ENCODE data around the gene CLMP. TPM values are rescaled to one million over a fixed set of nuclear protein-coding genes. Genes with fewer than 3 reads are reported as not detected.

The CLMP gene
- polyA plus RNA-seq, 2 donors = 2.9 to 4.2 TPM

GRCh38 chr11:123047266-123047946 lies 147.6 kb downstream of the CLMP start:
- H3K27me3 ChIP-seq (ENCODE audit: control insufficient read depth in 1 of 2, insufficient read depth in 2 of 2, low read length in 2 of 2) = no peaks in the 10 kb centered on the region
- H3K36me3 ChIP-seq (ENCODE audit: control insufficient read depth in 2 of 2, insufficient read depth in 2 of 2, low read length in 1 of 2) = no peaks in the 10 kb centered on the region
- H3K27ac ChIP-seq (ENCODE audit: low read depth in 2 of 2, low read length in 1 of 2) = no peak overlapping the region
- no peak overlapping the region for H3K4me3 ChIP-seq (ENCODE audit: low read depth in 1 of 2, low read length in 2 of 2)
- H3K9me3 ChIP-seq (ENCODE audit: control insufficient read depth in 2 of 2, insufficient read depth in 1 of 2, low read depth in 1 of 2, low read length in 1 of 2) = no peaks in the 10 kb centered on the region
- H3K4me1 ChIP-seq (ENCODE audit: control insufficient read depth in 2 of 2, insufficient read depth in 2 of 2, low read length in 1 of 2) = no peaks in the 10 kb centered on the region
- 74 to 79% methylated on average over 18 of the region's 18 CpGs for WGBS, 2 donors

- WGBS, 2 donors = 84 to 85% methylated on average over 5 of the region's 5 CpGs
These were observed 148.4 kb downstream of the CLMP start for GRCh38 chr11:123046473-123047259.

GRCh38 chr11:123045101-123045500 lies 149.9 kb downstream of the CLMP start:
- Histone ChIP-seq H3K27me3 (ENCODE audit: control insufficient read depth in 1 of 2, insufficient read depth in 2 of 2, low read length in 2 of 2) (no peaks in the 10 kb centered on the region), H3K27ac (ENCODE audit: low read depth in 2 of 2, low read length in 1 of 2) (no peak overlapping the region), H3K9me3 (ENCODE audit: control insufficient read depth in 2 of 2, insufficient read depth in 1 of 2, low read depth in 1 of 2, low read length in 1 of 2) (no peaks in the 10 kb centered on the region), H3K36me3 (ENCODE audit: control insufficient read depth in 2 of 2, insufficient read depth in 2 of 2, low read length in 1 of 2) (no peaks in the 10 kb centered on the region), H3K4me3 (ENCODE audit: low read depth in 1 of 2, low read length in 2 of 2) (no peak overlapping the region), H3K4me1 (ENCODE audit: control insufficient read depth in 2 of 2, insufficient read depth in 2 of 2, low read length in 1 of 2) (no peaks in the 10 kb centered on the region)
- WGBS, 2 donors = 92 to 96% methylated on average over 1 of the region's 1 CpG

More at GRCh38 chr11:123046473-123047259, 148.4 kb downstream of the CLMP start:
- Histone ChIP-seq H3K9me3 (ENCODE audit: control insufficient read depth in 2 of 2, insufficient read depth in 1 of 2, low read depth in 1 of 2, low read length in 1 of 2) (no peaks in the 10 kb centered on the region), H3K4me1 (ENCODE audit: control insufficient read depth in 2 of 2, insufficient read depth in 2 of 2, low read length in 1 of 2) (no peaks in the 10 kb centered on the region), H3K4me3 (ENCODE audit: low read depth in 1 of 2, low read length in 2 of 2) (no peak overlapping the region), H3K36me3 (ENCODE audit: control insufficient read depth in 2 of 2, insufficient read depth in 2 of 2, low read length in 1 of 2) (no peaks in the 10 kb centered on the region), H3K27ac (ENCODE audit: low read depth in 2 of 2, low read length in 1 of 2) (no peak overlapping the region), H3K27me3 (ENCODE audit: control insufficient read depth in 1 of 2, insufficient read depth in 2 of 2, low read length in 2 of 2) (no peaks in the 10 kb centered on the region)

- Histone ChIP-seq H3K36me3 (ENCODE audit: control insufficient read depth in 2 of 2, insufficient read depth in 2 of 2, low read length in 1 of 2) (no peaks in the 10 kb centered on the region), H3K27ac (ENCODE audit: low read depth in 2 of 2, low read length in 1 of 2) (no peak overlapping the region), H3K4me1 (ENCODE audit: control insufficient read depth in 2 of 2, insufficient read depth in 2 of 2, low read length in 1 of 2) (no peaks in the 10 kb centered on the region), H3K4me3 (ENCODE audit: low read depth in 1 of 2, low read length in 2 of 2) (no peak overlapping the region), H3K9me3 (ENCODE audit: control insufficient read depth in 2 of 2, insufficient read depth in 1 of 2, low read depth in 1 of 2, low read length in 1 of 2) (no peaks in the 10 kb centered on the region), H3K27me3 (ENCODE audit: control insufficient read depth in 1 of 2, insufficient read depth in 2 of 2, low read length in 2 of 2) (no peaks in the 10 kb centered on the region)
- WGBS, 2 donors = 83 to 96% methylated on average over 10 of the region's 10 CpGs
These were observed 153.9 kb downstream of the CLMP start for GRCh38 chr11:123041185-123041584.

GRCh38 chr11:123040111-123040432 lies 155.0 kb downstream of the CLMP start:
- Histone ChIP-seq H3K4me3 (ENCODE audit: low read depth in 1 of 2, low read length in 2 of 2) (no peak overlapping the region), H3K9me3 (ENCODE audit: control insufficient read depth in 2 of 2, insufficient read depth in 1 of 2, low read depth in 1 of 2, low read length in 1 of 2) (no peaks in the 10 kb centered on the region), H3K27me3 (ENCODE audit: control insufficient read depth in 1 of 2, insufficient read depth in 2 of 2, low read length in 2 of 2) (no peaks in the 10 kb centered on the region), H3K4me1 (ENCODE audit: control insufficient read depth in 2 of 2, insufficient read depth in 2 of 2, low read length in 1 of 2) (no peaks in the 10 kb centered on the region), H3K36me3 (ENCODE audit: control insufficient read depth in 2 of 2, insufficient read depth in 2 of 2, low read length in 1 of 2) (no peaks in the 10 kb centered on the region), H3K27ac (ENCODE audit: low read depth in 2 of 2, low read length in 1 of 2) (no peak overlapping the region)
- 54 to 59% methylated on average over 11 of the region's 11 CpGs for WGBS, 2 donors

GRCh38 chr11:123035831-123036230 lies 159.2 kb downstream of the CLMP start:
- Histone ChIP-seq H3K9me3 (ENCODE audit: control insufficient read depth in 2 of 2, insufficient read depth in 1 of 2, low read depth in 1 of 2, low read length in 1 of 2) (no peaks in the 10 kb centered on the region), H3K36me3 (ENCODE audit: control insufficient read depth in 2 of 2, insufficient read depth in 2 of 2, low read length in 1 of 2) (no peaks in the 10 kb centered on the region), H3K4me3 (ENCODE audit: low read depth in 1 of 2, low read length in 2 of 2) (no peak overlapping the region), H3K27me3 (ENCODE audit: control insufficient read depth in 1 of 2, insufficient read depth in 2 of 2, low read length in 2 of 2) (no peaks in the 10 kb centered on the region), H3K4me1 (ENCODE audit: control insufficient read depth in 2 of 2, insufficient read depth in 2 of 2, low read length in 1 of 2) (no peaks in the 10 kb centered on the region), H3K27ac (ENCODE audit: low read depth in 2 of 2, low read length in 1 of 2) (no peak overlapping the region)
- WGBS, 2 donors = 78 to 81% methylated on average over 10 of the region's 10 CpGs

GRCh38 chr11:123034597-123034996 lies 160.5 kb downstream of the CLMP start:
- Histone ChIP-seq H3K4me3 (ENCODE audit: low read depth in 1 of 2, low read length in 2 of 2) (no peak overlapping the region), H3K27me3 (ENCODE audit: control insufficient read depth in 1 of 2, insufficient read depth in 2 of 2, low read length in 2 of 2) (no peaks in the 10 kb centered on the region), H3K9me3 (ENCODE audit: control insufficient read depth in 2 of 2, insufficient read depth in 1 of 2, low read depth in 1 of 2, low read length in 1 of 2) (no peaks in the 10 kb centered on the region), H3K4me1 (ENCODE audit: control insufficient read depth in 2 of 2, insufficient read depth in 2 of 2, low read length in 1 of 2) (no peaks in the 10 kb centered on the region), H3K27ac (ENCODE audit: low read depth in 2 of 2, low read length in 1 of 2) (no peak overlapping the region), H3K36me3 (ENCODE audit: control insufficient read depth in 2 of 2, insufficient read depth in 2 of 2, low read length in 1 of 2) (no peaks in the 10 kb centered on the region)
- 77 to 79% methylated on average over 6 of the region's 6 CpGs for WGBS, 2 donors

- H3K4me3 ChIP-seq (ENCODE audit: low read depth in 1 of 2, low read length in 2 of 2) = no peak overlapping the region
- H3K27ac ChIP-seq (ENCODE audit: low read depth in 2 of 2, low read length in 1 of 2) = no peak overlapping the region
- 46 to 49% methylated on average over 10 of the region's 10 CpGs for WGBS, 2 donors
- no peaks in the 10 kb centered on the region for H3K27me3 ChIP-seq (ENCODE audit: control insufficient read depth in 1 of 2, insufficient read depth in 2 of 2, low read length in 2 of 2)
- no peaks in the 10 kb centered on the region for H3K36me3 ChIP-seq (ENCODE audit: control insufficient read depth in 2 of 2, insufficient read depth in 2 of 2, low read length in 1 of 2)
- no peaks in the 10 kb centered on the region for H3K9me3 ChIP-seq (ENCODE audit: control insufficient read depth in 2 of 2, insufficient read depth in 1 of 2, low read depth in 1 of 2, low read length in 1 of 2)
- H3K4me1 ChIP-seq (ENCODE audit: control insufficient read depth in 2 of 2, insufficient read depth in 2 of 2, low read length in 1 of 2) = no peaks in the 10 kb centered on the region
These were observed 161.2 kb downstream of the CLMP start for GRCh38 chr11:123033895-123034294.

GRCh38 chr11:123030517-123030916 lies 164.5 kb downstream of the CLMP start:
- no peaks in the 10 kb centered on the region for H3K36me3 ChIP-seq (ENCODE audit: control insufficient read depth in 2 of 2, insufficient read depth in 2 of 2, low read length in 1 of 2)
- H3K4me1 ChIP-seq (ENCODE audit: control insufficient read depth in 2 of 2, insufficient read depth in 2 of 2, low read length in 1 of 2) = no peaks in the 10 kb centered on the region
- H3K27ac ChIP-seq (ENCODE audit: low read depth in 2 of 2, low read length in 1 of 2) = no peak overlapping the region
- H3K27me3 ChIP-seq (ENCODE audit: control insufficient read depth in 1 of 2, insufficient read depth in 2 of 2, low read length in 2 of 2) = no peaks in the 10 kb centered on the region
- WGBS, 2 donors = 60 to 76% methylated on average over 4 of the region's 4 CpGs
- no peaks in the 10 kb centered on the region for H3K9me3 ChIP-seq (ENCODE audit: control insufficient read depth in 2 of 2, insufficient read depth in 1 of 2, low read depth in 1 of 2, low read length in 1 of 2)
- H3K4me3 ChIP-seq (ENCODE audit: low read depth in 1 of 2, low read length in 2 of 2) = no peak overlapping the region

- no peaks in the 10 kb centered on the region for H3K4me1 ChIP-seq (ENCODE audit: control insufficient read depth in 2 of 2, insufficient read depth in 2 of 2, low read length in 1 of 2)
- H3K9me3 ChIP-seq (ENCODE audit: control insufficient read depth in 2 of 2, insufficient read depth in 1 of 2, low read depth in 1 of 2, low read length in 1 of 2) = no peaks in the 10 kb centered on the region
- no peaks in the 10 kb centered on the region for H3K27me3 ChIP-seq (ENCODE audit: control insufficient read depth in 1 of 2, insufficient read depth in 2 of 2, low read length in 2 of 2)
- 54 to 55% methylated on average over 2 of the region's 2 CpGs for WGBS, 2 donors
- no peaks in the 10 kb centered on the region for H3K36me3 ChIP-seq (ENCODE audit: control insufficient read depth in 2 of 2, insufficient read depth in 2 of 2, low read length in 1 of 2)
- no peak overlapping the region for H3K4me3 ChIP-seq (ENCODE audit: low read depth in 1 of 2, low read length in 2 of 2)
- no peak overlapping the region for H3K27ac ChIP-seq (ENCODE audit: low read depth in 2 of 2, low read length in 1 of 2)
These were observed 174.1 kb downstream of the CLMP start for GRCh38 chr11:123020968-123021367.
